ENCODE results near the gene LDLRAD4.

GRCh38 chr18:13580351-13580750, 361.8 kb downstream of the LDLRAD4 start:
- no peak for TF ChIP-seq TARDBP (IDR thresholded peaks at IDR 0.05)
- TF ChIP-seq FOXA1 (IDR thresholded peaks at IDR 0.05), result no peak
- TF ChIP-seq SUZ12 (IDR thresholded peaks at IDR 0.05), result no peak
- TF ChIP-seq HDGF (IDR thresholded peaks at IDR 0.05; ENCODE audit: borderline replicate concordance), result no peak
- TF ChIP-seq FOXK2 (IDR thresholded peaks at IDR 0.05), result no peak
- no peak for TF ChIP-seq NFRKB (IDR thresholded peaks at IDR 0.05)
- TF ChIP-seq ARNT (IDR thresholded peaks at IDR 0.05), result no peak
- TF ChIP-seq PKNOX1 (IDR thresholded peaks at IDR 0.05), result no peak
- no peak for TF ChIP-seq BHLHE40 (IDR thresholded peaks at IDR 0.05; ENCODE audit: borderline replicate concordance)
- TF ChIP-seq SP1 (IDR thresholded peaks at IDR 0.05), result no peak
- no peak for TF ChIP-seq FOXM1 (IDR thresholded peaks at IDR 0.05; ENCODE audit: borderline replicate concordance)
- no peak for TF ChIP-seq ZNF384 (IDR thresholded peaks at IDR 0.05)
- no peak for TF ChIP-seq ELF4 (IDR thresholded peaks at IDR 0.05)

All from HEK293T (cell line).